GM18909 (cell line): ENCODE measurements around the gene GADL1.

Experiments
- ATAC-seq: cut with Tn5 transposase; IDR thresholded peaks from one replicate; pipeline ENCODE4 v1.9.1; 2021; ENCODE audit warnings: mild to moderate bottlenecking; ENCODE audit not compliant: unreplicated experiment, poor library complexity

GADL1 gene

DNA sequence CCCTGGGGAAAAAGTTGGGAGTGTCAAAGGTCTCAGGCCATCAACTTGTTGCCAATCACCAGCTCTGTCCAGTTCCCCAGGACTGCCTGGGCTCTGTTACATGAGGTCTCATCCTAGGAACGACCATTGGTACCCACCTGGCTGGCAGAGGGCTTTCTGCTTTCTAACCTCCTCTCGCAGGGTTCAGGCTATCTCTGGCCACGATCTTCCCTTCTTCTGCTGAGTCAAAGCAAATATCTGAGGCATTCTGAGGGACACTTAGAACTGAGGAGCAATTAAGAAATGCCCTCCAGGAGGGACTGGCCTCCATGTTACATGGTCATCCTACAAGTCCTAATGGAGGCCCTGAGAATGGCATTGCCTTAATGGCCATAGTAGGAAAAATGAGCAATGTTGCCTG, 210.7 kb downstream of the GADL1 start:
- ATAC-seq = no peak

DNA sequence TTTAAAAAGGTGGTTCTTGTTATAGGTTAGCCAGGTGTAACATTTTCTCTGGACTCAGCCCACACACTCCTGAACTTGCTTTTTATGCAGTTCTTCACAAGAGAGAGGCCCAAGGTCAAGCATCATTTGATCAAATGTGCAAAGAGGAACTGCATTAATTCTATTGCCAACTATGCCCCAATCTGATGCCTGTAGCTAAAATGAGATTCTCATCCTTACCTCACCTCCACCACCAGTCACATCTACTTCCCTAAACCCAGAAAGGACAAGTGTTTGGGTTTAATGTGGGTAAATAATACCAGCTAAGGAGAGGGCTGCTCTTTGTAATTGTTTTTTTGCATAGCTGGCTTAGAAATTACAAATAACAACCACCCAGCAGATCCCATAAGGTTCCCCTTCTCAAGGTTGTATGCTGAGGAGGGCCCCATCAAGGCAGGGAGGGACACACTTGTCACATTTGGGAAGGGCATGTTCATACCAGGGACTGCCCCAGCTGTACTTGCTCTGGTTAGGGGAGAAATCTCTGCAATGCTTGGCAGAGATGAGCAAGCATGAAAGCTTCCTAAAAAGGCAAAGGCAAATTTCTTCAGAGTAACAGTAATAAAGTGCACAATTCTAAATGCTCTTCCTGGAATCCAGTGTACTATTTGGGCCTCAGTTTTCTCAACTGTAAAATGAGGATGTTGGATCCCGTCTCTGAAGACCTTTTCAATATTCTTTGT, 211.9 kb downstream of the GADL1 start:
- ATAC-seq = no peak

DNA sequence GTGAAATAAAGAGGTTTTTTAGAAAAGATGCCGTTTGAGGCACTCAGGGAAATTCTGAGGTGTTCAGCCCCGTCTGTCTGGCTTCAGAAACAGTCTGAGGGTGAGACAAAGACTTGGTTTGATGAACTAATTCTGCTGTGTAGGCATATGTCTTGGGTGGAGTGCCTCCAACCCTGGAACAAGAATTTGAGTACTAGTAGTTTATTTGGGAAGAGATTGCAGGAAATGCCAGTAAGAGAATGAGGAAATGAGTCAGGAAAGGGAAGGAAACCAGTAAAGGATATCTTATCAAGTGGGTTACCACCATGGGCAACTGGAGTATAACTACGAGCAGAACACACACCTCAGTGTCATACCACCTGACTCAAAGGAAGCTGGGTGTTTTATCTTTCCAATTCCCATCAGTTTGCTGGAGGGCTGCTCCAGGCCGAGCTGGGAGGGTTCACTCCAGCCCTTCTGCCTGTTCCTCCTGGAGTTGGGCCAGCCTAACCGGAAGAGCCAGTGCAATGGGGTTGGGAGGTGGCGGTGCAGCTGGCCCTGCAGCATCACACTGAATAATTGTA, 212.7 kb downstream of the GADL1 start:
- ATAC-seq = no peak

GRCh38 chr3:30680789-30681648, 213.4 kb downstream of the GADL1 start:
- ATAC-seq = no peak

- no peak for ATAC-seq
Observed at GRCh38 chr3:30679045-30679444, 215.4 kb downstream of the GADL1 start.

- no peak for ATAC-seq
Observed at GRCh38 chr3:30677347-30677685, 217.1 kb downstream of the GADL1 start.

GRCh38 chr3:30676424-30677346, 217.8 kb downstream of the GADL1 start:
- ATAC-seq = no peak
